ENCODE measurements around the gene KIAA0753.

- TF ChIP-seq, protein P1, sequence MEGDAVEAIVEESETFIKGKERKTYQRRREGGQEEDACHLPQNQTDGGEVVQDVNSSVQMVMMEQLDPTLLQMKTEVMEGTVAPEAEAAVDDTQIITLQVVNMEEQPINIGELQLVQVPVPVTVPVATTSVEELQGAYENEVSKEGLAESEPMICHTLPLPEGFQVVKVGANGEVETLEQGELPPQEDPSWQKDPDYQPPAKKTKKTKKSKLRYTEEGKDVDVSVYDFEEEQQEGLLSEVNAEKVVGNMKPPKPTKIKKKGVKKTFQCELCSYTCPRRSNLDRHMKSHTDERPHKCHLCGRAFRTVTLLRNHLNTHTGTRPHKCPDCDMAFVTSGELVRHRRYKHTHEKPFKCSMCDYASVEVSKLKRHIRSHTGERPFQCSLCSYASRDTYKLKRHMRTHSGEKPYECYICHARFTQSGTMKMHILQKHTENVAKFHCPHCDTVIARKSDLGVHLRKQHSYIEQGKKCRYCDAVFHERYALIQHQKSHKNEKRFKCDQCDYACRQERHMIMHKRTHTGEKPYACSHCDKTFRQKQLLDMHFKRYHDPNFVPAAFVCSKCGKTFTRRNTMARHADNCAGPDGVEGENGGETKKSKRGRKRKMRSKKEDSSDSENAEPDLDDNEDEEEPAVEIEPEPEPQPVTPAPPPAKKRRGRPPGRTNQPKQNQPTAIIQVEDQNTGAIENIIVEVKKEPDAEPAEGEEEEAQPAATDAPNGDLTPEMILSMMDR (IDR thresholded peaks at IDR 0.05; ENCODE audit: low read length) = no peak
- TF ChIP-seq EZH2 (optimal IDR thresholded peaks at IDR 0.05; ENCODE audit: low read depth, low read length) (no peak), EZH2phosphoT487 (IDR thresholded peaks at IDR 0.05; ENCODE audit: low read length) (no peak)
Measured at GRCh38 chr17:6573982-6574686, 66.4 kb downstream of the KIAA0753 start.

Measured in MM.1S (cell line).